Psoas muscle (tissue), 8 donors: ENCODE measurements around the gene APLN. TPM values are rescaled to one million over a fixed set of nuclear protein-coding genes. Genes with fewer than 3 reads are reported as not detected.
A peak's percentile ranks its signal among the peaks of the same experiment; 100 is the strongest.

Source experiments
- ATAC-seq, 4 donors: fragments of 200-7000 bp; cut with Tn5 transposase; one replicate each; pipeline ENCODE4 v1.9.1; 2020; ENCODE audit warnings: moderate library complexity in 3 of 4, mild to moderate bottlenecking in 2 of 4
- DNase-seq, 2 donors: peaks; one replicate each; pipeline ENCODE4 v3.0.0-alpha.2; 2020
- H3K27ac ChIP-seq: fragments of 200-600 bp; one replicate; pipeline ENCODE4 v1.8.0; 2022
- H3K27me3 ChIP-seq, 3 donors: fragments of 200-600 bp in 1 of 3; one replicate each; pipeline versions ENCODE4 v1.6.1 to v1.8.0; 2013 to 2022; ENCODE audit warnings: low read length in 2 of 3, mild to moderate bottlenecking in 2 of 3, moderate library complexity in 1 of 3; ENCODE audit not compliant: insufficient read depth in 3 of 3
- H3K36me3 ChIP-seq, 2 donors: fragments of 200-600 bp in 1 of 2; one replicate each; pipeline versions ENCODE4 v1.6.1 to v1.8.0; 2013 to 2022; ENCODE audit warnings: low read depth in 1 of 2, mild to moderate bottlenecking in 1 of 2, moderate library complexity in 1 of 2; ENCODE audit not compliant: insufficient read depth in 1 of 2
- H3K4me1 ChIP-seq: fragments of 200-600 bp; one replicate; pipeline ENCODE4 v1.8.0; 2022
- H3K4me3 ChIP-seq: fragments of 200-600 bp; one replicate; pipeline ENCODE4 v1.8.0; 2022; ENCODE audit warnings: mild to moderate bottlenecking
- H3K9me3 ChIP-seq: fragments of 200-600 bp; one replicate; pipeline ENCODE4 v1.8.0; 2022
- CTCF ChIP-seq: fragments of 200-600 bp; IDR thresholded peaks from one replicate; pipeline ENCODE4 v1.8.0; 2022; ENCODE audit warnings: antibody characterized with exemption
- WGBS, 3 donors: extraction: QIAGEN DNeasy Blood & Tissue Kit; methylation state at CpG; one replicate each; pipeline versions ENCODE4 v1.1.6 to v1.1.7; 2013; 5-methylcytosine and 5-hydroxymethylcytosine counted together
- intact Hi-C, 2 donors: fragments of 100-400 bp; cut with DNase I; formaldehyde crosslinking; loops; one replicate each; pipeline versions ENCODE4 v1.11.0 to v1.14.2; 2022
- long read RNA-seq, 2 donors: library from polyadenylated mRNA; unstranded; transcript quantifications; one replicate each; pipeline ENCODE4 v2.0.0, GENCODE V29; 2021
- polyA plus RNA-seq, 3 donors: library from polyadenylated mRNA; stranded (reverse); fragments of 200-250 nt; gene quantifications; one replicate each; pipeline ENCODE4 v1.2.3, GENCODE V29; 2013
- total RNA-seq, 4 donors: library from RNA; stranded (reverse); fragmentation: NEBNext Ultra II Directional in 2 of 4; extraction: Animal tissue kit (Norgen Biotek cat#: 25700) in 2 of 4; gene quantifications; one replicate each; pipeline versions ENCODE4 v1.2.1 to v1.2.4, GENCODE V29; 2021 to 2023
- donor health status: healthy with polysubstance abuse.
- donor health status: DM: no; HTN: no; CAD: no; lungs with moderate emphysema.
- donor health status: Bipolar disorder and iron deficiency.
- donor health status: healthy.
- donor health status: DM: yes; HTN: yes; CAD: no.
- donor health status: DM: no; HTN: no; CAD: no.
- donor health status: DM: no; HTN: no; CAD: no.
- donor health status: DM: yes; HTN: yes; CAD: no.

APLN gene
- total RNA-seq (1 to 10 TPM in 2 of 4 donors, under 1 TPM in 2; 0.86 to 4.1 (median 1.6) TPM), polyA plus RNA-seq (1 to 10 TPM in 1 of 3 donors, under 1 TPM in 2; 0.13 to 1.0 (median 0.68) TPM)
- long read RNA-seq, donor 1, partial matches to known transcripts, result 0 of 3 reads
- long read RNA-seq, donor 1, other reads (novel, unspliced or antisense), result 1 of 3 reads
- long read RNA-seq, donor 2, partial matches to known transcripts, result 1 of 1 reads
- long read RNA-seq, donor 2, other reads (novel, unspliced or antisense), result 0 of 1 reads

GRCh38 chrX:129654652-129655546 lies at the start of gene APLN:
Gene APLN, minus strand, starts transcription at chrX:129654956. Its CDS starts 326 bp downstream, at chrX:129654630.
- 3 to 30% (median 9%) methylated on average over 17 to 67 of the region's 67 CpGs for WGBS, 3 donors
- Histone ChIP-seq H3K9me3 (no peaks in the 10 kb centered on the region), H3K4me3 (peak within 1 kb of the TSS; percentile 63), H3K27ac (no peak within 1 kb of the TSS), H3K27me3 (no peaks in the 10 kb centered on the region), H3K36me3 (no peaks in the 10 kb centered on the region), H3K4me1 (no peaks in the 10 kb centered on the region)
- TF ChIP-seq CTCF, result no peak
- ATAC-seq, result peak; percentile 46 to 70 (median 60)
- DNase-seq, result peak; percentile 68 to 69
- intact Hi-C loops, result loop anchor here in 1 of 2 donors (5.0 kb wide), 2 partner anchors 62 to 72 kb away; no protein-coding TSS in a partner anchor

GRCh38 chrX:129704491-129704890 lies 49.7 kb upstream of the APLN start:
- Histone ChIP-seq H3K36me3 (no peaks in the 10 kb centered on the region), H3K4me1 (no peaks in the 10 kb centered on the region), H3K4me3 (no peak overlapping the region), H3K27ac (no peak overlapping the region), H3K9me3 (no peaks in the 10 kb centered on the region), H3K27me3 (no peaks in the 10 kb centered on the region)
- 68 to 84% (median 72%) methylated on average over 2 of the region's 2 CpGs for WGBS, 3 donors
- ATAC-seq, result no peak
- intact Hi-C loops, result no loop called here
- no peak for DNase-seq
- no peak for TF ChIP-seq CTCF

GRCh38 chrX:129701624-129702069 lies 46.9 kb upstream of the APLN start:
- H3K4me1 ChIP-seq, result no peaks in the 10 kb centered on the region
- no peaks in the 10 kb centered on the region for H3K27me3 ChIP-seq
- H3K36me3 ChIP-seq, result no peaks in the 10 kb centered on the region
- H3K9me3 ChIP-seq, result no peaks in the 10 kb centered on the region
- no peak for TF ChIP-seq CTCF
- WGBS, 3 donors, result 27 to 31% (median 30%) methylated on average over 8 of the region's 8 CpGs
- intact Hi-C loops, result no loop called here
- ATAC-seq, result peak; percentile 29 to 74 (median 58)
- DNase-seq, result peak; percentile 81 to 87
- H3K27ac ChIP-seq, result no peak overlapping the region
- no peak overlapping the region for H3K4me3 ChIP-seq

GRCh38 chrX:129700536-129700935 lies 45.8 kb upstream of the APLN start:
- Histone ChIP-seq H3K36me3 (no peaks in the 10 kb centered on the region), H3K4me1 (no peaks in the 10 kb centered on the region), H3K4me3 (no peak overlapping the region), H3K9me3 (no peaks in the 10 kb centered on the region), H3K27ac (no peak overlapping the region), H3K27me3 (no peaks in the 10 kb centered on the region)
- WGBS, 3 donors, result 79 to 100% (median 88%) methylated on average over 3 to 4 of the region's 4 CpGs
- intact Hi-C loops, result no loop called here
- ATAC-seq (no peak), DNase-seq (no peak)
- no peak for TF ChIP-seq CTCF
